ENCODE data around the gene RBFA. TPM values are rescaled to one million over a fixed set of nuclear protein-coding genes. Genes with fewer than 3 reads are reported as not detected.

RBFA gene
- 30.0 and 45.0 TPM in 2 replicates for total RNA-seq

GRCh38 chr18:80034068-80034851 lies at the start of gene RBFA:
RBFA (plus strand) TSS chr18:80034434; CDS start chr18:80034496, 62 bp downstream.

DNA sequence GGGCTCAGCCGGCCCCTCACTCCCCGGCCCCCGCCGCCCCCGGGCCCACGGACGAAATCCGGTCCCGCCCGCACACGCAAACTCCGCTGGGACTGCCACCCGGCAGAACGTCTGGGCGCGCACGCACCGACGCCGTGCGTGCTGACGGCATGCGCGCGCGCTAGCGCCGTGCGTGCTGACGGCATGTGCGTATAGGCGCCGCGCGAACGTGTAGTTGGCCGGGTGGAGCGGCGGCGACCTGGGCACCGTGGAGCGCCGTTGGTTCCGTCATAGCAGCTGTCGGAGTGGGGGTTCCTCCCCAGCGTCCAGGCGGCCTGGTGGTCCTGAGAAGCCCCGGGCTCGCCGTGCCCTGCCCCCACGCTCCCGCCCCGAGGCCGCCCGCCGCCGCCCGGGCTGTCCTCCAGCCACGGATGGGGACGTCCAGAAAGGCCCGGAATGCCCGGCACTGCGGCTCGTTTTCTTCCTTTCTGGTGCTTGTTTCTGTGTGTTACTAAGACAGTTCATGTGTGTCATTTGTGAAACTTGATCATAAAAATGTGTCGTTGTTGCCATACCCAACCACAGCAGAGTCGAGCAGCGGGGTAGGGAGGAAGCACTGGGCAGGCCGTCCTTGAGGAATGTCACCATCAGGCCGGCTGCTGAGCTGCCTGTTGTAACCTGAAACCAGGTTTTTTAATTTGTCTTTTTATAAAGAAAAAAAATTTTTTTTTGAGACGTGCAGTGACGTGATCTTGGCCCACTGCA lies 45.6 kb upstream of the RBFA start, which contains the start of gene TXNL4A:
Gene TXNL4A, minus strand, starts transcription at position 113 of the 744 bp plus-strand sequence. CDS start 171 bp downstream, outside the sequence.

Other genes starting within 250 kb of the RBFA start
- not detected in 2 replicates for gene KCNG2, start 236.5 kb upstream of the RBFA start, total RNA-seq
- gene SLC66A2, start 82.8 kb upstream of the RBFA start, total RNA-seq: 36.0 and 40.9 TPM in 2 replicates
- 9.9 and 23.2 TPM in 2 replicates for gene HSBP1L1, start 69.8 kb upstream of the RBFA start, total RNA-seq
- 33.5 and 54.6 TPM in 2 replicates for gene TXNL4A, start 45.9 kb upstream of the RBFA start, total RNA-seq
- 20.7 and 20.9 TPM in 2 replicates for gene ADNP2, start 74.8 kb downstream of the RBFA start, total RNA-seq
- gene PARD6G, start 213.1 kb downstream of the RBFA start, total RNA-seq: 3.7 and 5.3 TPM in 2 replicates

All from mesangial cell (primary cell).